Measurements from ENCODE around the gene PPP6R2.
"Not testable (repeated sequence)": the region's sequence is repeated elsewhere in the genome, so short reads cannot be mapped to it uniquely, and the experiment has no call there.

- TF ChIP-seq CTCF, POLR2A (IDR thresholded peaks at IDR 0.05): not testable (repeated sequence)
Observed at GRCh38 chr22:50363803-50364194, 20.7 kb downstream of the PPP6R2 start.
